K562 (cell line): Measurements from ENCODE around the gene CD248. TPM values are rescaled to one million over a fixed set of nuclear protein-coding genes. Genes with fewer than 3 reads are reported as not detected.

ENCODE experiments used
- CBX1 ChIP-seq: sonication (generic); IDR thresholded peaks from 2 replicates; pipeline ENCODE4 v1.6.1; 2016; ENCODE audit warnings: antibody characterized with exemption, low read depth, mild to moderate bottlenecking
- CHCHD3 ChIP-seq: fragments of 250-450 bp; sonication (Bioruptor Pico); IDR thresholded peaks from 2 replicates; pipeline ENCODE4 v2.1.2; 2022; ENCODE audit warnings: mild to moderate bottlenecking
- CSDE1 ChIP-seq, 2 experiments: fragments of 450-650 bp; IDR thresholded peaks; 2 replicates each; pipeline ENCODE4 v1.6.1; 2016; ENCODE audit warnings: mild to moderate bottlenecking in 1 of 2
- CXXC5 ChIP-seq: fragments of 250-450 bp; sonication (Bioruptor Pico); IDR thresholded peaks from 2 replicates; pipeline ENCODE4 v1.8.0; 2022; ENCODE audit warnings: inconsistent platforms, mild to moderate bottlenecking, moderate library complexity
- ELF1 ChIP-seq: fragments of 200-800 bp; sonication (Bioruptor generic); IDR thresholded peaks from 2 replicates; pipeline ENCODE4 v1.6.1; 2016; ENCODE audit warnings: missing genetic modification characterization, missing compliant biosample characterization
- ESRRA ChIP-seq: fragments of 450-650 bp; IDR thresholded peaks from 2 replicates; pipeline ENCODE4 v1.6.1; 2014; ENCODE audit warnings: low read depth, mild to moderate bottlenecking, moderate library complexity, borderline replicate concordance
- KLF10 ChIP-seq: fragments of 250-450 bp; sonication (Bioruptor Pico); IDR thresholded peaks from 2 replicates; pipeline ENCODE4 v1.6.1; 2021; ENCODE audit warnings: matching md5 sums
- KLF16 ChIP-seq: IDR thresholded peaks from 2 replicates; pipeline ENCODE4 v1.6.1; 2016; ENCODE audit warnings: antibody characterized with exemption
- MIER1 ChIP-seq: fragments of 450-650 bp; IDR thresholded peaks from 2 replicates; pipeline ENCODE4 v1.6.1; 2016; ENCODE audit warnings: antibody characterized with exemption, mild to moderate bottlenecking, low read depth
- NRF1 ChIP-seq, 2 experiments: fragments of 450-650 bp; IDR thresholded peaks in 1 of 2; conservative IDR thresholded peaks in 1 of 2; 2 replicates each; pipeline ENCODE4 v1.6.1; 2014; ENCODE audit warnings: mild to moderate bottlenecking in 2 of 2
- SOX6 ChIP-seq: fragments of 450-650 bp; IDR thresholded peaks from 2 replicates; pipeline ENCODE4 v1.6.1; 2014; ENCODE audit warnings: mild to moderate bottlenecking
- ZEB2 ChIP-seq: fragments of 450-650 bp; IDR thresholded peaks from 2 replicates; pipeline ENCODE4 v1.6.1; 2016
- ZNF124 ChIP-seq: sonication (generic); formaldehyde crosslinking; IDR thresholded peaks from 2 replicates; pipeline ENCODE4 v1.8.1; 2022; ENCODE audit warnings: missing genetic modification reagents
- ZNF764 ChIP-seq: fragments of 250-450 bp; sonication (Bioruptor Pico); IDR thresholded peaks from 2 replicates; pipeline ENCODE4 v1.4.0; 2020; ENCODE audit warnings: low read depth, mild to moderate bottlenecking, moderate library complexity
- ZNF77 ChIP-seq: fragments of 250-450 bp; sonication (Bioruptor Pico); IDR thresholded peaks from 2 replicates; pipeline ENCODE4 v1.5.0; 2020
- ZNF778 ChIP-seq: fragments of 450-650 bp; formaldehyde crosslinking; IDR thresholded peaks from 2 replicates; pipeline ENCODE4 v1.4.0; 2020; ENCODE audit warnings: mild to moderate bottlenecking, moderate library complexity
- polyA plus RNA-seq, 8 experiments: library from polyadenylated mRNA; depleted of rRNA in 4 of 8; stranded (reverse) in 5 of 8; unstranded in 3 of 8; fragments of >200 nt; fragmentation: Nextera tagmentation in 2 of 8; fragmentation: Illumina TruSeq in 1 of 8; extraction: Ambion mirVana in 2 of 8; extraction: Trizol in 1 of 8; gene quantifications; 2 replicates each; pipeline versions ENCODE4 v1.2.1 to v1.2.3, GENCODE V29; 2011 to 2014; ENCODE audit warnings: inconsistent platforms in 1 of 8, missing spikeins in 1 of 8
- total RNA-seq, 7 experiments: library from RNA; depleted of rRNA in 6 of 7; stranded (reverse); fragments of >200 nt in 6 of 7; fragmentation: Illumina TruSeq in 2 of 7; extraction: Trizol in 2 of 7; gene quantifications; 2 replicates each; pipeline versions ENCODE4 v1.2.1 to v1.2.3, GENCODE V29; 2011 to 2021; ENCODE audit warnings: low replicate concordance in 1 of 7
- TF ChIP-seq, protein P1 (sequence below): fragments of 200-600 bp; sonication (generic); IDR thresholded peaks from one replicate; pipeline ENCODE4 v1.6.1; 2012; ENCODE audit warnings: mild to moderate bottlenecking, low read depth, low read length, inconsistent platforms
- TF ChIP-seq, protein P2 (sequence below): fragments of 450-650 bp; IDR thresholded peaks from 2 replicates; pipeline ENCODE4 v1.6.1; 2017; ENCODE audit warnings: mild to moderate bottlenecking, moderate library complexity

CD248 gene
- total and polyA plus RNA-seq, 9 of the 15 experiments (the other 6 are each of a cell fraction or from before 2014, with no cell fraction given) = 0.09 TPM; not detected in 8

- TF ChIP-seq ZNF778 (CRISPR knock-in tag) (no peak), ZEB2 (no peak), ZNF124 (no peak), CSDE1 (IDR thresholded peaks at IDR 0.05) (no peak), ZNF764 (no peak), ELF1 (tag) (peak; percentile 52), KLF16 (peak; percentile 49; the same call in 1 of the 2 replicates), CXXC5 (peak; percentile 77), CHCHD3 (CRISPR knock-in tag) (no peak), MIER1 (no peak), ZNF77 (CRISPR knock-in tag) (no peak), SOX6 (peak; percentile 51; the same call in 1 of the 2 replicates), ESRRA (0 out of 2 replicates have a peak, but pooled peaks have one; percentile 34), KLF10 (no peak), NRF1 (conservative IDR thresholded peaks at IDR 0.05 in 1 of 2, IDR thresholded peaks at IDR 0.05 in 1 of 2) (peak in 1 of 2 experiments; percentile 30; a peak in 1 of 4 replicates), CBX1 (no peak)
- TF ChIP-seq, protein P1, sequence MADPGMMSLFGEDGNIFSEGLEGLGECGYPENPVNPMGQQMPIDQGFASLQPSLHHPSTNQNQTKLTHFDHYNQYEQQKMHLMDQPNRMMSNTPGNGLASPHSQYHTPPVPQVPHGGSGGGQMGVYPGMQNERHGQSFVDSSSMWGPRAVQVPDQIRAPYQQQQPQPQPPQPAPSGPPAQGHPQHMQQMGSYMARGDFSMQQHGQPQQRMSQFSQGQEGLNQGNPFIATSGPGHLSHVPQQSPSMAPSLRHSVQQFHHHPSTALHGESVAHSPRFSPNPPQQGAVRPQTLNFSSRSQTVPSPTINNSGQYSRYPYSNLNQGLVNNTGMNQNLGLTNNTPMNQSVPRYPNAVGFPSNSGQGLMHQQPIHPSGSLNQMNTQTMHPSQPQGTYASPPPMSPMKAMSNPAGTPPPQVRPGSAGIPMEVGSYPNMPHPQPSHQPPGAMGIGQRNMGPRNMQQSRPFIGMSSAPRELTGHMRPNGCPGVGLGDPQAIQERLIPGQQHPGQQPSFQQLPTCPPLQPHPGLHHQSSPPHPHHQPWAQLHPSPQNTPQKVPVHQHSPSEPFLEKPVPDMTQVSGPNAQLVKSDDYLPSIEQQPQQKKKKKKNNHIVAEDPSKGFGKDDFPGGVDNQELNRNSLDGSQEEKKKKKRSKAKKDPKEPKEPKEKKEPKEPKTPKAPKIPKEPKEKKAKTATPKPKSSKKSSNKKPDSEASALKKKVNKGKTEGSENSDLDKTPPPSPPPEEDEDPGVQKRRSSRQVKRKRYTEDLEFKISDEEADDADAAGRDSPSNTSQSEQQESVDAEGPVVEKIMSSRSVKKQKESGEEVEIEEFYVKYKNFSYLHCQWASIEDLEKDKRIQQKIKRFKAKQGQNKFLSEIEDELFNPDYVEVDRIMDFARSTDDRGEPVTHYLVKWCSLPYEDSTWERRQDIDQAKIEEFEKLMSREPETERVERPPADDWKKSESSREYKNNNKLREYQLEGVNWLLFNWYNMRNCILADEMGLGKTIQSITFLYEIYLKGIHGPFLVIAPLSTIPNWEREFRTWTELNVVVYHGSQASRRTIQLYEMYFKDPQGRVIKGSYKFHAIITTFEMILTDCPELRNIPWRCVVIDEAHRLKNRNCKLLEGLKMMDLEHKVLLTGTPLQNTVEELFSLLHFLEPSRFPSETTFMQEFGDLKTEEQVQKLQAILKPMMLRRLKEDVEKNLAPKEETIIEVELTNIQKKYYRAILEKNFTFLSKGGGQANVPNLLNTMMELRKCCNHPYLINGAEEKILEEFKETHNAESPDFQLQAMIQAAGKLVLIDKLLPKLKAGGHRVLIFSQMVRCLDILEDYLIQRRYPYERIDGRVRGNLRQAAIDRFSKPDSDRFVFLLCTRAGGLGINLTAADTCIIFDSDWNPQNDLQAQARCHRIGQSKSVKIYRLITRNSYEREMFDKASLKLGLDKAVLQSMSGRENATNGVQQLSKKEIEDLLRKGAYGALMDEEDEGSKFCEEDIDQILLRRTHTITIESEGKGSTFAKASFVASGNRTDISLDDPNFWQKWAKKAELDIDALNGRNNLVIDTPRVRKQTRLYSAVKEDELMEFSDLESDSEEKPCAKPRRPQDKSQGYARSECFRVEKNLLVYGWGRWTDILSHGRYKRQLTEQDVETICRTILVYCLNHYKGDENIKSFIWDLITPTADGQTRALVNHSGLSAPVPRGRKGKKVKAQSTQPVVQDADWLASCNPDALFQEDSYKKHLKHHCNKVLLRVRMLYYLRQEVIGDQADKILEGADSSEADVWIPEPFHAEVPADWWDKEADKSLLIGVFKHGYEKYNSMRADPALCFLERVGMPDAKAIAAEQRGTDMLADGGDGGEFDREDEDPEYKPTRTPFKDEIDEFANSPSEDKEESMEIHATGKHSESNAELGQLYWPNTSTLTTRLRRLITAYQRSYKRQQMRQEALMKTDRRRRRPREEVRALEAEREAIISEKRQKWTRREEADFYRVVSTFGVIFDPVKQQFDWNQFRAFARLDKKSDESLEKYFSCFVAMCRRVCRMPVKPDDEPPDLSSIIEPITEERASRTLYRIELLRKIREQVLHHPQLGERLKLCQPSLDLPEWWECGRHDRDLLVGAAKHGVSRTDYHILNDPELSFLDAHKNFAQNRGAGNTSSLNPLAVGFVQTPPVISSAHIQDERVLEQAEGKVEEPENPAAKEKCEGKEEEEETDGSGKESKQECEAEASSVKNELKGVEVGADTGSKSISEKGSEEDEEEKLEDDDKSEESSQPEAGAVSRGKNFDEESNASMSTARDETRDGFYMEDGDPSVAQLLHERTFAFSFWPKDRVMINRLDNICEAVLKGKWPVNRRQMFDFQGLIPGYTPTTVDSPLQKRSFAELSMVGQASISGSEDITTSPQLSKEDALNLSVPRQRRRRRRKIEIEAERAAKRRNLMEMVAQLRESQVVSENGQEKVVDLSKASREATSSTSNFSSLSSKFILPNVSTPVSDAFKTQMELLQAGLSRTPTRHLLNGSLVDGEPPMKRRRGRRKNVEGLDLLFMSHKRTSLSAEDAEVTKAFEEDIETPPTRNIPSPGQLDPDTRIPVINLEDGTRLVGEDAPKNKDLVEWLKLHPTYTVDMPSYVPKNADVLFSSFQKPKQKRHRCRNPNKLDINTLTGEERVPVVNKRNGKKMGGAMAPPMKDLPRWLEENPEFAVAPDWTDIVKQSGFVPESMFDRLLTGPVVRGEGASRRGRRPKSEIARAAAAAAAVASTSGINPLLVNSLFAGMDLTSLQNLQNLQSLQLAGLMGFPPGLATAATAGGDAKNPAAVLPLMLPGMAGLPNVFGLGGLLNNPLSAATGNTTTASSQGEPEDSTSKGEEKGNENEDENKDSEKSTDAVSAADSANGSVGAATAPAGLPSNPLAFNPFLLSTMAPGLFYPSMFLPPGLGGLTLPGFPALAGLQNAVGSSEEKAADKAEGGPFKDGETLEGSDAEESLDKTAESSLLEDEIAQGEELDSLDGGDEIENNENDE = no peak
- TF ChIP-seq, protein P2, sequence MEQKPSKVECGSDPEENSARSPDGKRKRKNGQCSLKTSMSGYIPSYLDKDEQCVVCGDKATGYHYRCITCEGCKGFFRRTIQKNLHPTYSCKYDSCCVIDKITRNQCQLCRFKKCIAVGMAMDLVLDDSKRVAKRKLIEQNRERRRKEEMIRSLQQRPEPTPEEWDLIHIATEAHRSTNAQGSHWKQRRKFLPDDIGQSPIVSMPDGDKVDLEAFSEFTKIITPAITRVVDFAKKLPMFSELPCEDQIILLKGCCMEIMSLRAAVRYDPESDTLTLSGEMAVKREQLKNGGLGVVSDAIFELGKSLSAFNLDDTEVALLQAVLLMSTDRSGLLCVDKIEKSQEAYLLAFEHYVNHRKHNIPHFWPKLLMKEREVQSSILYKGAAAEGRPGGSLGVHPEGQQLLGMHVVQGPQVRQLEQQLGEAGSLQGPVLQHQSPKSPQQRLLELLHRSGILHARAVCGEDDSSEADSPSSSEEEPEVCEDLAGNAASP = no peak
Measured at GRCh38 chr11:66328302-66329144, 11.7 kb upstream of the CD248 start (continued).
